Panc1 (cell line): ENCODE data around the gene ERVV-1. TPM values are rescaled to one million over a fixed set of nuclear protein-coding genes. Genes with fewer than 3 reads are reported as not detected.

Experiments used
- ATAC-seq: fragments of 200-7000 bp; cut with Tn5 transposase; 2 replicates; pipeline ENCODE4 v1.9.1; 2020; ENCODE audit warnings: mild to moderate bottlenecking, moderate library complexity
- BruUV-seq: library from RNA; stranded (reverse); fragments of 400-500 nt; replicated peaks from 2 replicates; lab custom pipeline; 2021; lab: Mats Ljungman, UMichigan
- CTCF ChIA-PET: fragments of 300-600 bp; sonication (Branson Sonifier 250); formaldehyde crosslinking; loops from one replicate; lab custom pipeline; 2022; ENCODE audit warnings: antibody characterized with exemption; lab: Charles Lee
- POLR2A ChIA-PET: fragments of 300-600 bp; sonication (Branson Sonifier 250); formaldehyde crosslinking; loops from one replicate; lab custom pipeline; 2022; ENCODE audit warnings: antibody characterized with exemption; lab: Charles Lee
- DNase-seq: peaks from one replicate; pipeline ENCODE4 v3.0.0-alpha.2; 2010; ENCODE audit warnings: low read depth, low spot score
- H3K27ac ChIP-seq: 2 replicates; pipeline ENCODE4 v1.5.1; 2011; ENCODE audit warnings: mild to moderate bottlenecking, low read length, inconsistent platforms
- H3K27me3 ChIP-seq: fragments of 200-500 bp; sonication (Bioruptor generic); 2 replicates; pipeline ENCODE4 v1.6.0; 2014; ENCODE audit warnings: low read length, inconsistent platforms; ENCODE audit not compliant: control insufficient read depth, insufficient read depth
- H3K36me3 ChIP-seq: fragments of 200-500 bp; sonication (Bioruptor generic); 2 replicates; pipeline ENCODE4 v1.5.1; 2014; ENCODE audit warnings: inconsistent platforms, mild to moderate bottlenecking, low read length, moderate library complexity; ENCODE audit not compliant: control insufficient read depth, insufficient read depth
- H3K4me1 ChIP-seq: 2 replicates; pipeline ENCODE4 v1.5.1; 2011; ENCODE audit warnings: inconsistent platforms, mild to moderate bottlenecking, low read length, moderate library complexity; ENCODE audit not compliant: control insufficient read depth, insufficient read depth
- H3K4me3 ChIP-seq, 2 experiments: 2 replicates each; pipeline ENCODE4 v1.5.1; 2011 to 2012; ENCODE audit warnings: low read depth in 2 of 2, low read length in 2 of 2, mild to moderate bottlenecking in 2 of 2, inconsistent platforms in 1 of 2, moderate library complexity in 1 of 2
- H3K9me3 ChIP-seq: fragments of 200-500 bp; sonication (Bioruptor generic); 2 replicates; pipeline ENCODE4 v1.5.1; 2014; ENCODE audit warnings: low read depth, mild to moderate bottlenecking, inconsistent platforms, low read length, moderate library complexity; ENCODE audit not compliant: control insufficient read depth, insufficient read depth
- POLR2AphosphoS5 ChIP-seq: IDR thresholded peaks from 2 replicates; pipeline ENCODE4 v1.6.1; 2012; ENCODE audit warnings: mild to moderate bottlenecking, low read depth, low read length, moderate library complexity
- SIN3A ChIP-seq: IDR thresholded peaks from 2 replicates; pipeline ENCODE4 v1.6.1; 2012; ENCODE audit warnings: low read depth, mild to moderate bottlenecking, low read length, moderate library complexity, borderline replicate concordance; ENCODE audit not compliant: insufficient read depth
- TCF7L2 ChIP-seq: IDR thresholded peaks from 2 replicates; pipeline ENCODE4 v1.6.1; 2011; ENCODE audit warnings: mild to moderate bottlenecking, low read depth, low read length, inconsistent platforms
- in situ Hi-C: cut with HindIII; loops from 2 replicates; pipeline ENCODE4 v1.10.0; 2016; ENCODE audit warnings: low sequenced_read_pairs, low pct_unique_long_range_greater_than_20kb
- intact Hi-C: fragments of 100-400 bp; cut with micrococcal nuclease; formaldehyde crosslinking; loops from one replicate; pipeline ENCODE4 v1.10.0; 2022; ENCODE audit not compliant: unreplicated experiment
- total RNA-seq: library from RNA; stranded (reverse); gene quantifications from one replicate; pipeline ENCODE4 v1.2.1, GENCODE V29; 2021; ENCODE audit not compliant: unreplicated experiment
- TF ChIP-seq, protein P1 (sequence below), 2 experiments: IDR thresholded peaks; 2 replicates each; pipeline ENCODE4 v1.6.1; 2011 to 2012; ENCODE audit warnings: low read depth in 2 of 2, control low read depth in 1 of 2, low read length in 1 of 2, mild to moderate bottlenecking in 1 of 2, moderate library complexity in 1 of 2; ENCODE audit not compliant: insufficient read depth in 1 of 2
- TF ChIP-seq, protein P2 (sequence below): fragments of 450-650 bp; IDR thresholded peaks from 2 replicates; pipeline ENCODE4 v1.5.1; 2017; ENCODE audit warnings: mild to moderate bottlenecking

Gene ERVV-1
- total RNA-seq, 1 experiment from 2014 or later, result not detected

DNA sequence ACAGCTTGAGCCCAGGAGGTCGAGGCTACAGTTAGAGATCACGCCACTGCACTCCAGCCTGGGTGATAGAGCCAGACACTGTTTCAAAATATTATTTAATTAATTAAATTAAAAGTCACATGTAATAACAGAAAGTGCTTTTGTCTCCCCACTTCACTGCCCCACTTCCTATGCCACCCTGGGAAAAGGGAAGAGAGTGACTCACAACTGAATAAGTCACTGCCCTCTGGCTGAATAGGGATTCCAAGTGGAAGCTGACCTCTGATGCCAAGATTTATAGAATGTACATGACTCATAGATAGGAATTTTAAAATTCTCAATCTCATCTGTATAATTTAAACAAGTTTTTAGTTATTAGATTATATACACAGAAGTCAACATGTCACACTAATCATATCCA lies 22.2 kb upstream of the ERVV-1 start:
- Histone ChIP-seq H3K27me3 (no peaks in the 10 kb centered on the region), H3K27ac (peak overlapping the region; percentile 88), H3K9me3 (no peaks in the 10 kb centered on the region; the same call in 1 of the 2 replicates), H3K4me3 (peak overlapping the region; percentile 16 to 88), H3K4me1 (peaks cover 13% of the 10 kb centered on the region), H3K36me3 (no peaks in the 10 kb centered on the region)
- DNase-seq (peak; percentile 63), ATAC-seq (peak; percentile 70)
- intact Hi-C loops, result no loop called here
- no peak for TF ChIP-seq SIN3A
- no peak; the same call in 1 of the 2 replicates for TF ChIP-seq POLR2AphosphoS5
- TF ChIP-seq TCF7L2, result no peak
- TF ChIP-seq, protein P1, sequence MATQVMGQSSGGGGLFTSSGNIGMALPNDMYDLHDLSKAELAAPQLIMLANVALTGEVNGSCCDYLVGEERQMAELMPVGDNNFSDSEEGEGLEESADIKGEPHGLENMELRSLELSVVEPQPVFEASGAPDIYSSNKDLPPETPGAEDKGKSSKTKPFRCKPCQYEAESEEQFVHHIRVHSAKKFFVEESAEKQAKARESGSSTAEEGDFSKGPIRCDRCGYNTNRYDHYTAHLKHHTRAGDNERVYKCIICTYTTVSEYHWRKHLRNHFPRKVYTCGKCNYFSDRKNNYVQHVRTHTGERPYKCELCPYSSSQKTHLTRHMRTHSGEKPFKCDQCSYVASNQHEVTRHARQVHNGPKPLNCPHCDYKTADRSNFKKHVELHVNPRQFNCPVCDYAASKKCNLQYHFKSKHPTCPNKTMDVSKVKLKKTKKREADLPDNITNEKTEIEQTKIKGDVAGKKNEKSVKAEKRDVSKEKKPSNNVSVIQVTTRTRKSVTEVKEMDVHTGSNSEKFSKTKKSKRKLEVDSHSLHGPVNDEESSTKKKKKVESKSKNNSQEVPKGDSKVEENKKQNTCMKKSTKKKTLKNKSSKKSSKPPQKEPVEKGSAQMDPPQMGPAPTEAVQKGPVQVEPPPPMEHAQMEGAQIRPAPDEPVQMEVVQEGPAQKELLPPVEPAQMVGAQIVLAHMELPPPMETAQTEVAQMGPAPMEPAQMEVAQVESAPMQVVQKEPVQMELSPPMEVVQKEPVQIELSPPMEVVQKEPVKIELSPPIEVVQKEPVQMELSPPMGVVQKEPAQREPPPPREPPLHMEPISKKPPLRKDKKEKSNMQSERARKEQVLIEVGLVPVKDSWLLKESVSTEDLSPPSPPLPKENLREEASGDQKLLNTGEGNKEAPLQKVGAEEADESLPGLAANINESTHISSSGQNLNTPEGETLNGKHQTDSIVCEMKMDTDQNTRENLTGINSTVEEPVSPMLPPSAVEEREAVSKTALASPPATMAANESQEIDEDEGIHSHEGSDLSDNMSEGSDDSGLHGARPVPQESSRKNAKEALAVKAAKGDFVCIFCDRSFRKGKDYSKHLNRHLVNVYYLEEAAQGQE (IDR thresholded peaks at IDR 0.05; ENCODE audit: insufficient read depth in 1 of 2, low read depth in 2 of 2, low read length in 1 of 2), result no peak
- TF ChIP-seq, protein P2, sequence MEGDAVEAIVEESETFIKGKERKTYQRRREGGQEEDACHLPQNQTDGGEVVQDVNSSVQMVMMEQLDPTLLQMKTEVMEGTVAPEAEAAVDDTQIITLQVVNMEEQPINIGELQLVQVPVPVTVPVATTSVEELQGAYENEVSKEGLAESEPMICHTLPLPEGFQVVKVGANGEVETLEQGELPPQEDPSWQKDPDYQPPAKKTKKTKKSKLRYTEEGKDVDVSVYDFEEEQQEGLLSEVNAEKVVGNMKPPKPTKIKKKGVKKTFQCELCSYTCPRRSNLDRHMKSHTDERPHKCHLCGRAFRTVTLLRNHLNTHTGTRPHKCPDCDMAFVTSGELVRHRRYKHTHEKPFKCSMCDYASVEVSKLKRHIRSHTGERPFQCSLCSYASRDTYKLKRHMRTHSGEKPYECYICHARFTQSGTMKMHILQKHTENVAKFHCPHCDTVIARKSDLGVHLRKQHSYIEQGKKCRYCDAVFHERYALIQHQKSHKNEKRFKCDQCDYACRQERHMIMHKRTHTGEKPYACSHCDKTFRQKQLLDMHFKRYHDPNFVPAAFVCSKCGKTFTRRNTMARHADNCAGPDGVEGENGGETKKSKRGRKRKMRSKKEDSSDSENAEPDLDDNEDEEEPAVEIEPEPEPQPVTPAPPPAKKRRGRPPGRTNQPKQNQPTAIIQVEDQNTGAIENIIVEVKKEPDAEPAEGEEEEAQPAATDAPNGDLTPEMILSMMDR, result no peak
- POLR2A ChIA-PET, result no interaction called here
- CTCF ChIA-PET, result no interaction called here
- BruUV-seq, result no TSS peak
- in situ Hi-C loops, result no loop called here

DNA sequence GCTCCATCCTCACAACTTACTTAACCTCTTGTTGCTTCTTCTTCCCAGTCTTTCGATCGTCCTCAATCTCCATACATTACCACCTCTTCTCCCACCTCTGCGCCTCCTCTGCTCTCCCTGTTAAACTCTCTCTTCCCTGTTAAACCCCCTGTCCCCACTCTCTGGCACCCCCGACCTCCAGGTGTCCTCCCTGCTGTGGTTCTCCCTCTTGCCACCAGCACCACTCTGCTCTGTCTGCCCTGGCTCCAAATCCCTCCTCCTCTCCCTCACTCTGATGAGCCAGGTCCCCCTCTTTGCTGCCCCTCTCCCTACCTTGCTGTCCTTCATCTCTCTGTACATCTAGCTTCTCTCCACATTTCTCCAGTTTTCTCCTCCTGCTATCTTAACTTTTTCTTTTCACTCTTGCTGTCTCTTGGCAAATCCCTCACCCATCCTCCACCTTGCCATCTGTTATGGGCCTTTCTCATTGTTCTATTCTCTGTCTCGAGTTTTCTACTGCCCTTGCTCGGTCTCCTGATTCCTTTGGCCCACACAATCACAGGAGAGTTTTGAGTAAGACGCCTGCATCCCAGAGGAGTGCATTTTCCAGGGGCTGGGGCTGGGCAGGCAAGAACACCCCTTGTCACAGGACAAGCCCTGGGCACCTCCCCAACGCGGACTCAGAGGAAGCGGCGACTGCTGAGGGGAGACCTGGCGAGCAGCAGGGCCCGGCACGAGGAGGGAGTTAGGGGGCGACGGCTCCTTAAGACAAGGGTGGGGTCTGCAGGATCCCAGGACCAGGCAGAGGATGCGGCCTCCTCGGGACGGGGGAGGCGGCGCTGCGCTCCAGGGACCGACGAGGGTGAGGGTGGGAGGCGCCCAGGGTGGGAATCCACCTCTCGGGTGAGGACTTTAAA lies 21.4 kb upstream of the ERVV-1 start:
- BruUV-seq, result TSS peak; percentile 88
- DNase-seq (peak; percentile 24), ATAC-seq (peak; percentile 57)
- no peaks in the 10 kb centered on the region for H3K36me3 ChIP-seq
- no peaks in the 10 kb centered on the region for H3K27me3 ChIP-seq
- H3K4me3 ChIP-seq, result peak overlapping the region; percentile 54 to 88
- in situ Hi-C loops, result no loop called here
- H3K4me1 ChIP-seq, result peaks cover 13% of the 10 kb centered on the region
- ChIA-PET CTCF (no interaction called here), POLR2A (no interaction called here)
- intact Hi-C loops, result no loop called here
- H3K27ac ChIP-seq, result peak overlapping the region; percentile 88
- no peaks in the 10 kb centered on the region for H3K9me3 ChIP-seq
- TF ChIP-seq, protein P2, result no peak
- TF ChIP-seq, protein P1 (IDR thresholded peaks at IDR 0.05; ENCODE audit: insufficient read depth in 1 of 2, low read depth in 2 of 2, low read length in 1 of 2), result no peak
